ENCODE results near the gene ADCY4.

- TF ChIP-seq POLR2A (IDR thresholded peaks at IDR 0.05), result no peak
- TF ChIP-seq CTCF (IDR thresholded peaks at IDR 0.05), result no peak
These were observed 21.3 kb upstream of the ADCY4 start for GRCh38 chr14:24356208-24356607.

All from testis (tissue), 2 donors.